AG09309 (cell line): ENCODE data around the gene LRRC23.

ENCODE experiments used
- DNase-seq: peaks from one replicate; pipeline ENCODE4 v3.0.0-alpha.2; 2010; ENCODE audit warnings: low read depth
- H3K4me3 ChIP-seq: 2 replicates; pipeline ENCODE4 v1.5.1; 2011; ENCODE audit warnings: mild to moderate bottlenecking, low read depth, low read length, moderate library complexity; ENCODE audit not compliant: control insufficient read depth
- CTCF ChIP-seq: IDR thresholded peaks from 2 replicates; pipeline ENCODE4 v1.5.1; 2011; ENCODE audit warnings: mild to moderate bottlenecking, low read depth, low read length, inconsistent platforms; ENCODE audit not compliant: insufficient read depth, control insufficient read depth; ENCODE audit errors: missing control alignments

The LRRC23 gene

GRCh38 chr12:6917491-6918231, 13.0 kb downstream of the LRRC23 start:
- H3K4me3 ChIP-seq = no peak overlapping the region
- no peak for TF ChIP-seq CTCF
- no peak for DNase-seq

GRCh38 chr12:6919588-6919987, 15.0 kb downstream of the LRRC23 start:
- no peak overlapping the region for H3K4me3 ChIP-seq
- TF ChIP-seq CTCF = no peak
- DNase-seq = no peak

- DNase-seq = no peak
- H3K4me3 ChIP-seq = no peak overlapping the region
- TF ChIP-seq CTCF = no peak
Measured at GRCh38 chr12:6921539-6921938, 16.9 kb downstream of the LRRC23 start.

GRCh38 chr12:6921996-6922946, 17.6 kb downstream of the LRRC23 start:
- DNase-seq = no peak
- no peak for TF ChIP-seq CTCF
- no peak overlapping the region for H3K4me3 ChIP-seq

GRCh38 chr12:6923003-6923732, 18.5 kb downstream of the LRRC23 start:
- TF ChIP-seq CTCF = no peak
- H3K4me3 ChIP-seq = no peak overlapping the region

GRCh38 chr12:6923851-6924250, 19.2 kb downstream of the LRRC23 start:
- no peak overlapping the region for H3K4me3 ChIP-seq
- TF ChIP-seq CTCF = no peak
- no peak for DNase-seq

More at GRCh38 chr12:6923003-6923732, 18.5 kb downstream of the LRRC23 start:
- DNase-seq = no peak
